Glutamatergic neuron (in vitro differentiated cells): Measurements from ENCODE around the gene MFNG. TPM values are rescaled to one million over a fixed set of nuclear protein-coding genes. Genes with fewer than 3 reads are reported as not detected.
A peak's percentile ranks its signal among the peaks of the same experiment; 100 is the strongest.
"Not testable (repeated sequence)": the region's sequence is repeated elsewhere in the genome, so short reads cannot be mapped to it uniquely, and the experiment has no call there.

Source experiments
- DNase-seq: peaks from one replicate; pipeline ENCODE4 v3.0.0; 2022
- H3K27ac Mint-ChIP-seq: one replicate; pipeline ENCODE4 v1.8.0; 2020; ENCODE audit warnings: mild to moderate bottlenecking, mixed read lengths, inconsistent platforms; ENCODE audit not compliant: unreplicated experiment
- H3K27me3 Mint-ChIP-seq: one replicate; pipeline ENCODE4 v1.8.0; 2020; ENCODE audit warnings: mild to moderate bottlenecking, moderate library complexity, mixed read lengths, inconsistent platforms; ENCODE audit not compliant: unreplicated experiment
- H3K36me3 Mint-ChIP-seq: one replicate; pipeline ENCODE4 v1.8.0; 2020; ENCODE audit warnings: mild to moderate bottlenecking, mixed read lengths, inconsistent platforms; ENCODE audit not compliant: unreplicated experiment
- H3K4me1 Mint-ChIP-seq: one replicate; pipeline ENCODE4 v1.8.0; 2020; ENCODE audit warnings: mild to moderate bottlenecking, low read depth, mixed read lengths, inconsistent platforms; ENCODE audit not compliant: unreplicated experiment
- H3K4me3 Mint-ChIP-seq: one replicate; pipeline ENCODE4 v1.8.0; 2020; ENCODE audit warnings: mild to moderate bottlenecking, mixed read lengths, inconsistent platforms; ENCODE audit not compliant: unreplicated experiment
- H3K9me3 Mint-ChIP-seq: one replicate; pipeline ENCODE4 v1.8.0; 2020; ENCODE audit warnings: mild to moderate bottlenecking, moderate library complexity, mixed read lengths, inconsistent platforms; ENCODE audit not compliant: unreplicated experiment
- total RNA-seq: library from RNA; stranded (reverse); fragmentation: NEBNext Ultra II Directional; extraction: Animal tissue kit (Norgen Biotek cat#: 25700); gene quantifications from one replicate; pipeline ENCODE4 v1.2.1, GENCODE V29; 2021; ENCODE audit not compliant: unreplicated experiment
- TF ChIP-seq, protein P1 (sequence below): fragments of 200-600 bp; sonication (generic); IDR thresholded peaks from one replicate; pipeline ENCODE4 v1.5.0; 2021; ENCODE audit not compliant: partially characterized antibody, unreplicated experiment

Gene MFNG
- total RNA-seq, 1 donor from 2014 or later = 61.1 TPM

DNA sequence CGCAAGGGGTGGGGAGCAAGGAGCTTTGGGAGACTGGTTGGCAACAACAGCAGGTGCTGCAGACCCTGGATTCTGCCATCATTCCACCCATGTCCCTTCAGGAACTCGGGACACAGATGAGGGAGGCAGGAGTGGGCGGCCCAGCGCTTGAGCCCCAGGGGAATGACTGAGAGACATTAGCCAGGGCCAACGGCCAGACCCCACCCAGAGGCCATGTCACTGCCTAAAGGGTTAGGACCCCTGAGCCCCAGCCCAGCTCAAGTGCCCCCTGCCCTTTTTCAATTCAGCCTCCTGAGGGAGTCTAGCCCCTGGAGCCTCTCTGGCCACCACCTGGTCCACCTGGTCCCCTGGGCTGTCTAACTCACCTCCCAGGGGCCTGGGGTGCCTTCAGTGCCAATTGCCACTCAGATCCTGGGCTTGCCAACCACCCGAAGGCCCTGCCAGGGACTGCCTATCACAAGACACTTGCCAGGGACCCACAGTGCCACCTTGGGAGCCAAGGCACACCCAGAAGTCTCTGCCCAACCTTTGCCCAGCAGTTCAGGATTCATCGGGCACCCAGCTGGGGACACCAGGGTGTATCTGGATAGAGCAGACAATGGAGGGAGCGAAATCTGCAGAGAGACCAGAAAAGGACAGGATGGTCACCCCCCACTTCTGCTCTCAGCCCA lies 16.6 kb downstream of the MFNG start:
- peaks cover 19% of the 10 kb centered on the region for H3K4me1 Mint-ChIP-seq
- peaks cover 4% of the 10 kb centered on the region for H3K27me3 Mint-ChIP-seq
- no peak for DNase-seq
- TF ChIP-seq, protein P1, sequence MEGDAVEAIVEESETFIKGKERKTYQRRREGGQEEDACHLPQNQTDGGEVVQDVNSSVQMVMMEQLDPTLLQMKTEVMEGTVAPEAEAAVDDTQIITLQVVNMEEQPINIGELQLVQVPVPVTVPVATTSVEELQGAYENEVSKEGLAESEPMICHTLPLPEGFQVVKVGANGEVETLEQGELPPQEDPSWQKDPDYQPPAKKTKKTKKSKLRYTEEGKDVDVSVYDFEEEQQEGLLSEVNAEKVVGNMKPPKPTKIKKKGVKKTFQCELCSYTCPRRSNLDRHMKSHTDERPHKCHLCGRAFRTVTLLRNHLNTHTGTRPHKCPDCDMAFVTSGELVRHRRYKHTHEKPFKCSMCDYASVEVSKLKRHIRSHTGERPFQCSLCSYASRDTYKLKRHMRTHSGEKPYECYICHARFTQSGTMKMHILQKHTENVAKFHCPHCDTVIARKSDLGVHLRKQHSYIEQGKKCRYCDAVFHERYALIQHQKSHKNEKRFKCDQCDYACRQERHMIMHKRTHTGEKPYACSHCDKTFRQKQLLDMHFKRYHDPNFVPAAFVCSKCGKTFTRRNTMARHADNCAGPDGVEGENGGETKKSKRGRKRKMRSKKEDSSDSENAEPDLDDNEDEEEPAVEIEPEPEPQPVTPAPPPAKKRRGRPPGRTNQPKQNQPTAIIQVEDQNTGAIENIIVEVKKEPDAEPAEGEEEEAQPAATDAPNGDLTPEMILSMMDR = no peak
- H3K9me3 Mint-ChIP-seq = peaks cover 5% of the 10 kb centered on the region
- no peak overlapping the region for H3K4me3 Mint-ChIP-seq
- H3K27ac Mint-ChIP-seq = no peak overlapping the region
- no peaks in the 10 kb centered on the region for H3K36me3 Mint-ChIP-seq

DNA sequence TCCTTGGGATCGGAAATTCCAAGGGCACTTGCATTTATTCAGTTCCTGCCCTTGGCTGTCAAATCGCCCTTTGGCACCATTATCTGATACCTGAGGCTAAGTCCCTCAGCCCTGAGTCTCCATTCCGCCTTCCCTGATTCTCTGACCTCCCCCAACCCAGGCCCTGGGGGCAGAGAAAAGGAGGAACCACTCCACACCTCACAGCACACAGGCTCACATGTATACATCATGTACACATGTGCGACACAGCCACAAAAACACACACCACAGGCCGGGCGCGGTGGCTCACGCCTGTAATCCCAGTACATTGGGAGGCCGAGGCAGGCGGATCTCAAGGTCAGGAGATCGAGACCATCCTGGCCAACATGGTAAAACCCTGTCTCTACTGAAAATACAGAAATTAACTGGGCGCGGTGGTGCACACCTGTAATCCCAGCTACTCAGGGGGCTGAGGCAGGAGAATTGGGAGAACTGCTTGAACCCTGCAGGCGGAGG lies 17.9 kb downstream of the MFNG start:
- not testable (repeated sequence) for H3K36me3 Mint-ChIP-seq, DNase-seq, H3K27me3 Mint-ChIP-seq, H3K4me3 Mint-ChIP-seq, H3K9me3 Mint-ChIP-seq
- Mint-ChIP-seq H3K4me1 (peaks cover 22% of the 10 kb centered on the region), H3K27ac (peak overlapping the region; percentile 64)

DNA sequence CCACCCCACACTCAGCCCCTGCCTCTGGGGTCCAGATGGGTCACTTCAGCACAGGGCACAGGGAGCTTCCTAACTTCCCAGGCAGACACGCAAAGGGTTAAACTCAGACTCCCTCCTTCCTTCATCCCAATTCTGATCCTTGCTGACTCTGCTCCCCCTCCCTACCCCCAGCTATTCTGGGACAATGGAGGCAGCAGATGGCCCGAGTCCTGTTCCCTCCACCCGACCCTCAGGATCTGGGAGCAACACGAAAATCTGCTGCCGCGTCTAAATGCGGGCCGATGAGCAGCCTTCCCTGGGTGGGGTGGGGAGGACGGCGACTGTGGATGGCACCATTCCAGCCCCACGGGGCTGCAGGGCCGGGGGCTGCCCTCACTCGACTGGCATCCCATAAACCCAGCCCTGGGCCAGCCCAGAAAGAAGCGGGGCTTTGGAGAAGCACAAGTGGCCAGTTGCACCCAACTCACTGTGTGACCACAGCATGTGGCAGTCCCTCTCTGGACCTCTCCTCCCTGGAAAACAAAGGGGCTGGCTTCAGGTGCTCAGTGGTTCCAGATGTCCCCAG lies 18.7 kb downstream of the MFNG start:
- Mint-ChIP-seq H3K4me3 (no peak overlapping the region), H3K36me3 (no peaks in the 10 kb centered on the region), H3K27ac (peak overlapping the region; percentile 68), H3K27me3 (peaks cover 8% of the 10 kb centered on the region), H3K4me1 (peaks cover 27% of the 10 kb centered on the region), H3K9me3 (peaks cover 6% of the 10 kb centered on the region)
- no peak for DNase-seq
- TF ChIP-seq, protein P1 = no peak

DNA sequence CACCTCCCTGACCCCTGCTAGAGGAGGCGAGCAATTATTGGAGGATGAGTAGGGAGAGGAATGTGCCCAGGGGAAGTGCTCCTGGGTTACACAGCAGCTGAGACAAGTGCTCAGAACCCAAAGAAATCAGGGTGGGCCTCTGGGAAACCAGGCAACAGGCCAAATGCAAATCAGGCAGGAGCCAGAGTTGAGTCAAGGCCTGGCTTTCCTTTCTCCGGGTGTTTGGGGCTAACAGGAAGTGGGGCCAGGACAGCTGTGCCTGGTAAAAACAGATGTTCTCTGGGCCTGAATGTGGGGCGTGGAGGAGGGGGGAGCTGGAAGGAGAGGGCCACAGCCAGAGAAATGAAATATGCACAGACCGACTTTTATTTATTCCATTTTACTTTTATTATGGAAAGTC lies 22.0 kb downstream of the MFNG start:
- TF ChIP-seq, protein P1 = no peak
- no peak for DNase-seq
- H3K27me3 Mint-ChIP-seq = peaks cover 6% of the 10 kb centered on the region
- H3K4me3 Mint-ChIP-seq = no peak overlapping the region
- H3K9me3 Mint-ChIP-seq = peaks cover 5% of the 10 kb centered on the region
- no peak overlapping the region for H3K27ac Mint-ChIP-seq
- no peaks in the 10 kb centered on the region for H3K36me3 Mint-ChIP-seq
- H3K4me1 Mint-ChIP-seq = peaks cover 28% of the 10 kb centered on the region

DNA sequence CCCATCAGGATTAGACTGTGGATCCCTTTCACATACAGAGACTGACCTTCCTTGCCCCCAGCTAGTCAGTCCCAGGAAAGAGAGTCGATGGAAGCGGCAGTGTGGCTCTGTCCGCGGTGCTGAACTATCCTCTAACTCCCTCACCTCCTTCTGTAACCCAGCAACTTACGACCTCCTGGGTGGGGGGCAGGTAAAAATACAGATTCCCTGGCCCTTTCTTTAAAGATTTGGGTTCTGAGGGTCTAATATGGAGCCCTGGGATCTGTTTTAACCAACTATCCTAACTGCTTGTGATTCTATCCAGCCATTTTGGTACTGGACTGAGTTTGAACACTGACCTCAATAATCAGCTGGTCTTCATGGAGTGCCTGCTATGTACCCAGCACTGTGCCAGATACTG lies 23.2 kb downstream of the MFNG start:
- no peaks in the 10 kb centered on the region for H3K36me3 Mint-ChIP-seq
- H3K27me3 Mint-ChIP-seq = peaks cover 6% of the 10 kb centered on the region
- DNase-seq = no peak

More for the DNA sequence above, 23.2 kb downstream of the MFNG start:
- H3K4me3 Mint-ChIP-seq = no peak overlapping the region
- H3K9me3 Mint-ChIP-seq = peaks cover 2% of the 10 kb centered on the region
- H3K4me1 Mint-ChIP-seq = peaks cover 26% of the 10 kb centered on the region
- TF ChIP-seq, protein P1 = no peak
- no peak overlapping the region for H3K27ac Mint-ChIP-seq
